SW480 (cell line): ENCODE results near the gene ATXN1.
A peak's percentile ranks its signal among the peaks of the same experiment; 100 is the strongest.

Experiments used
- DNase-seq: peaks from one replicate; pipeline ENCODE4 v3.0.0-alpha.2; 2016; ENCODE audit warnings: low spot score

Gene ATXN1

DNA sequence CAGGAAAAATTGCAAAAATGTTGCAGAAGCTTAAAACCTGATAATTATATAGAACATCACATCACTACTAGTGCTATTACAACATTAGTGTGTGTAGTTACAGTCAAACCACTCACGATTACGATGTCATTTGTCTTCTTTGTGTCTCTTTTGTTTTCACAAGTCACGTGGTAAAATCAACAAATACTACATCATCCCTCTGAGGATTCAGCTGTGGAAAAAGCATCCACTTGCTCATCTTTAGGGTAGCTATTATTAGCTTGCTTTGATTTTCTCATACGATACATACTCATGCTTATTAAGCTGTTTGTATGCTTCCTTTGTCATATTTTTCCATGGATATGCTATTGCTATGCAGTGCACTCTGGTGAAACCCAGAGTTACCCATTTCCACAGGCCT lies 22.2 kb upstream of the ATXN1 start:
- DNase-seq: no peak

DNA sequence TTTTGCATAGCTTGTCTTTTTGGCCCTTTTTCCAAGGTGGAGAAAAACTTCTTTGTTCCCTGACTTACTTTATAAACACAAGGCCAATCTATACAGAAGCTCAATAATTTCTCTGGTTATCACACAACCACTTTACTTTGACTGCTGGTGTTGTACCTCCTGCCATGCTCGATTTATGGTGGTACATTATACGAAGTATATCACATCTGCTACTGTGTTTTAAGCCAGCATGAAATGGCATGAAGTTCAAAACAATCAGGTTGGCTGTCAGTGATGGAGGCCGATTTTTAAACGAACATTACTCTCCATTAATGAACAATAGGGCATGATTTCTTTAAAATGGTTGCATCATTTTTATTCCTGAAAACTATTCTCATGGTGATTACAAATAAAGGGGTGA lies 21.0 kb upstream of the ATXN1 start:
- no peak for DNase-seq

DNA sequence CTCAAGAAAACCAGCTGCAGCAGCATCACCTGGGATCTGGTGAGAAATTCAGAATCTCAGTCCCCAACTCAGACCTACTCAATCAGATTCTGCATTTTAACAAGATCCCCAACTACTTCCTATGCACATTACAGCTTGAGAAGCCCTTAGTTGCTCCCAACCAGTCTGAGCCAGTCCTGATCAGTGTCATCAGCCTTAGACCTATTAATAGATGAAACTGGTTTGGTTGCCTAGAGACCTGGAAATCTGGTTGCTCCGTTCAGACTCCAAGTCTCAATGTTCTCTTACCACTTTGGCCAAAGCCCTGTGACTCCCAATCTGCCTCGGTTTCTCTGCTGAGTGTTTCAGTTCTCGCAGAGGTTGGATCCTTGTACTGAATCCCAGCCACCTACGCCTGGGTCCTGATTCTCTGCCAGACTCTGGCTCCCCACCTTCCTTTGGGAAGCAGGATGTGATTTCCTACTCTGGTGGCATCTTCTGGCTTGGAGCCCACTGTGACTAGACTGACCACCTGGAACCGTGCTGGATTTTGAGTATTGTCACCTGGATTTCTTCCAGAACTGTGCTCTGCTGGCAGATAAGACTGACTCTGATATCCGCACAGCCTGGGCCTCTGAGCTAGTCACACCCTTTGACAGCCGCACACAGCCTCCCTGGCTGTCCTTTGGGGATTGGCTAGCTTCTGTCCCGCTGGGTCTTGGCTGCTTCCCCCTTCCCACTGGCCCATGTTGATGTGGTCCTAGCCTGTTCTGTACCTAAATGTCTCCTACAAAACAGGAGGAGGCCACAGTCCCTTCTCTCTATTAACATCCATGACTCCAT lies 20.3 kb upstream of the ATXN1 start:
- no peak for DNase-seq

DNA sequence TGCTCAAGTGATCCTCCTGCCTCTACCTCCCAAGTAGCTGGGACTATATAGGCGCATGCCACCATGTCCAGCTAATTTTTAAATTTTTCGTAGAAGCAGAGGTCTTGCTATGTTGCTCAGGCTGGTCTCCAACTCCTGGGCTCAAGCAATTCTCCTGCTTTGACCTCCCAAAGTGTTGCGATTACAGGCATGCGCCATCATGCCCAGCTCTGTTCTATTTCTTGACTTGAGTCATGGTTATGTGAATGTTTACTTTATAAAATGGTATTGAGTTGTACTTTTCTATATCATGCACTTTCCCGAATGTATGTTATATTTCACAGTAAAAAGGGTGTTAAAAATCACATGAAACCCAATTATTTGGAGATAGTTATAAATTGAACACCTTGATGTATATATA lies 17.3 kb upstream of the ATXN1 start:
- no peak for DNase-seq

DNA sequence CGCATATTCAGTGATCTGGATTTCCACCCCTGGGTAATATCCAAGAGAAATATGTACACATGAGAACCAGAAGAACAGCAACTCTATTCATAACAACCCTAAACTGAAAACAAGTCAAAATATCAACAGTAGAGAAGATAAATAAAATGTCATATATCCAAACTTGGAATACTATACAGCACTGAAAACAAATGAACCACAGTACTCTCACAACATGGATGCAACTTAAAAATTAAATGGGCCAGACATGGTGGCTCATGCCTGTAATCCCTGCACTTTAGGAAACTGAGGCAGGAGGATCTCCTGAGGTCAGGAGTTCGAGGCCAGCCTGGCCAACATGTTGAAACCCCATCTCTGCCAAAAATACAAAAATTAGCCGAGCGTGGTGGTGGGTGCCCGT lies 16.5 kb upstream of the ATXN1 start:
- DNase-seq: no peak

DNA sequence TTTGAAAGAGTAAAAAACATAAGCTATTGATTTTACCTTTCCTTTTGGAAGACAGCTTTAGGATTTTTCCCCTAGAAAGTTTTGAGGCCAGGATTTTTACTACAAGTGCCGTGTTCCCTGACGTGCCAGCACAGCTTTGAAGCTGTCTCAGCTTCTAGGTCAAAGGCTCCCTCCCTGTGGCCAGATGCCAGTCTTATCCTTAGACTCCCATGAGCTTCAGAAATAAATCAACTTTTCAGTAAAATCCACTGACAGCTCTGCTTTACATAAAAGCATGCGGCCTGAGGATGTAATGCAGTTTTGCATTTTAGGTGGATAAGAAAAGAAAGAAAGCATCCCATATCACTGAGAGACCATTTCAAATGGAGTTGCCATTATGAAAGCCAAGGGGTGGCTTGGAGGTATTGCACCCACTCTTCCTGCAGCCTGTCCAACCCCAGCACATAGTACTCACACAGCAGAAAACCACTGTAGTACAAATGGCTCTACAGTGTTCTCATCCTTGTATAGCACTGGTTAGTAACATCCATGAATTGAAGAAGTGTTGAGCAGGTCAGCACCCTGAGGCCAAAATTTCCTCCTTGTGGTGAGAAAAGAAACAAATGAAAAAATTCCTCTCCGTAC lies 15.2 kb upstream of the ATXN1 start:
- no peak for DNase-seq

DNA sequence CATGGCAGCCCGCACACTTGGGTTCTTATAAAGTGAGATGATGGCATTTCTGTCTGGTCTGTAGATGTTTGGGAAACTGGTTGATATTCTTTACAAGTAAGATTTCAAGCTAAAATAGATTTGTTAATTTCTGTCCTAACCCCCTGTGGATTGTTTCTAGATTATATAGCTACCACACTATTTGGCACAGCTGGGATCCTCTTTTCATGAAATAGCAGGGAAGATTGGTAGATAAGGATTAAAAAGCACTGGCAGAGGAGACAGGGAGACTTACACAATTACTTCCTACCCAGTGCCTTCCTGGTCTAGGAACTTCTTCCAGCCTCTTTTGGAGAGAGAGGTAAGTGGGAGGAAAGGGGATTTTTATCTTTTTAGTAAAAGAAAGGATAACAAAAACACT lies 13.2 kb upstream of the ATXN1 start:
- no peak for DNase-seq

DNA sequence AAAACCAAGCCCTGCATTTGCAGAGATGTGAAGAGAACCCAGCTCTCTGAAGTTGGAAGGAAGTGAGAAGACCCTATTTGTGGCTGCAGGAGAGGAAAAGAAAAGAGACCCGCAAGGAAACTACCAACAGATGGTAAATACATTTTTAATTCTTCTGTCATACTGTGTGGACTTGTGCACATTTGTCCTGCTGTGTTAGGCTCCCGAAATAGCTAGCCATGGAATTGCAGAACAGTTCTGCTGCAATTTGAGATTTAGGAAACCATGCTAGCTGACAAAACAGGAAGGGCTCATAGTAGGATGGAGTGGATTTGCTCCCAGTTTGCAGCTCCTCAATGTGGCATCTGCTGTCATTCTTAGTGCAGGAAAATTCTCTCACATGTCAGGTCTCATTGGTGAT lies 12.1 kb upstream of the ATXN1 start:
- no peak for DNase-seq

DNA sequence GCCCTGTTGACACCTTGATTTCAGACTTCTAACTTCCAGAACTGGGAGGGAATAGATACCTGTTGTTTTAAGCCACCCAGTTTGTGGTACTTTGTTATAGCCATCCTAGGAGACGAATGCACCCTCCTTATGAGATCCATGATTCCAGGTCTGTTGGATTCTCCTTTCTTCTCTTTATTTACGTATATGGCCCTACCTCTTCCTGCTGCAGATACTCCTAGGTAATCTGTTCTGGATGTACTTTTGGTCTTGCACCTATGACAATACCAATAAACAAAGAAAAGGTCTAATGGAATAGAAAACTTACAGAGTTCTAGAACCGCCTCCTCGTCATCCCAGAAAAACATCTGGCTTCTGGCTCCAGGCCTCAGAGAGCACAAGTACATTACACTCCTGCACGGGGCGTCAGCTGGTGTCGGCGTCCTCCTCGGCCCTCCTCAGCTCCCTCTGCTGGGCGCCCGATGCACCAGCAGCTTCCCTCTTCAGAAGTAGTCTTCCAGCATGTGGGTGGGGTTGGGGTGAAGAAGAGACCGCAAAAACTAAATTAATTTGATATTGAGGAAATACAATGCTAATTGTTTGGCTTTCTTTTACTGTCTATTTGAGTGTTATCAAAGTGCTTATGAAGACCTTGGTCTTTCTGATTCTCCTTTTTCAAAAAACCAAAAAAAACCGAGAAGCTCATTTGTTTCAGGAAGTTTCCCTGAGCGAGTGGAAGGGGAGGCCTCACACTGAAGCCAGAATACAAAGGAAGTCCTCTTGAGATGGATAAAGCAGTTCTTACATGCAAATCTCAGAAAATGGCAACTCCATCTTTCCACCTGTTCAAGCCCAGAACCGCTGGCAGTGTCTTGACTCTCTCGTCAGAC lies 9.7 kb upstream of the ATXN1 start:
- DNase-seq: peak; percentile 69

DNA sequence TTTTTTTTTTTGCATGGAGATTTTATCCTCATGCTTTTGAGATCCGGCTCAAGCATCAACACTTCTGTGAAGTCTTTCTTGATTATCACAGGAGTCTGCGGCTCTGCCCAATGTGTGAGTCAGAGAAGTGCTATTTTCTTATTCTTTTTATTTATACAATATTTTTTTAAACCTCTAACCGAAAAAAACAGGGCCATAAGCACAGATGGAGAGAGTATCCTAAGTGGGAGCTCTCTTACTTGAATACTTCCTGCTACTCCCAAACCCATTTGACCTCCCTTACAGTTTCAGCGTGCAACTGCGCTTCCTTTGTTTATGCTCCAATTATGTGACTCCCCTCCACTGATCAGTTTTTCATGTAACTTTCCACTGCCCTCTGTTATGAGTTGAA lies 8.7 kb upstream of the ATXN1 start:
- DNase-seq: peak; percentile 56

DNA sequence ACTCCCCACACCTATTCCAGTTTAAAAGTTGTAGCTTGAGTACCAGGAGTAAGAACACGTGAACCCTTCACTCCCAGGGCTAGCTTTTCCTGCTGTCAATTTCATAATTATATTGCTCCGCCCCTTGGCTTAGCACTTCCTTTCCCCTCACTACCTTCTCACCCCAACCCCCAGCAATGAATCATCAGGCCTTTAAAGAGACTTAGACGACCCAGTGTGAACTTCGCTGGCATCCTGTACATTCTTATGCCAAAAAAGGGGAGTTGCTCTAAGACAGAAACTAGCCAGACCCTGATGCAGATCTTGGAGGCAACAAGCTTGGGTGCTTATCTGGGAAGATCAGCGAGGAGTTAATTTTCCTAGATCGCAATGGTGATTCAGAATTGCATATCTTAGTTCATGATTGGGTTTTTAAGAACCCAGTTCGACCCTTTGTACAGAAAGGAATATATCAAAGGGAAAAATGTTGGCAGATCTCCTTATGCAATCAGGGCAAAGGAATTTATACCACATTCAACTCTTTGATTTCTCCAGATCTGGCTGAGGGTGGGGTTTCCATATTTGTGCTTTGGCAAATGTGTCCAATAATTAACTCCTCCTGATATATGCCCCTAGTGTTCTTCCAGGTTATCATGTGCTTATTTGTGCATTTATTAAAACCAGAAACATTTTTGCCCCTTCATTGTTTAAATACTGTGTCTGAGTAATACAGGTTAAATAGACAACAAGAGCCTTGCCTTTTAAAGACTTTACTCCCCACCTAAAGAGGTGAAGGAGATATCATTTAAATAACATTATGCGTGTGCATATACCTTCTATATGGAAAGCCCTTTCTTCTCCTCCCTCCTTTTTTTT lies 8.1 kb upstream of the ATXN1 start:
- peak; percentile 89 for DNase-seq

DNA sequence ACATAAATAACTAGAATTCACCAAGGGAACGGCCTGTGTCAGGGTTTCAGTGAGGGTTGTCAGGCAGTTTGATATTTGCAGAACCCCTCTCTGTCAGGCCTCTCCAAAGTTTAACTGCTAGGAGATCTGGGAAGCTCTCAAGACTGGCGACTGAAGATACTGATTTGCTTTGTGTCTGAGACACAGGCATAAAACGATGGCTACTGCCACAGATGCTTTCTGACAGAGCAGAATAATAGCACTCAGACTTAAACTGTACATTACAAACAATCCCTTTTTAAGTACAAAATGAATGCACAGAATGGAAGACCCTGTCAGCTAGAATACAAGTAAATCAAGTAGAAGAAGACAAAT lies 7.2 kb upstream of the ATXN1 start:
- DNase-seq: no peak

DNA sequence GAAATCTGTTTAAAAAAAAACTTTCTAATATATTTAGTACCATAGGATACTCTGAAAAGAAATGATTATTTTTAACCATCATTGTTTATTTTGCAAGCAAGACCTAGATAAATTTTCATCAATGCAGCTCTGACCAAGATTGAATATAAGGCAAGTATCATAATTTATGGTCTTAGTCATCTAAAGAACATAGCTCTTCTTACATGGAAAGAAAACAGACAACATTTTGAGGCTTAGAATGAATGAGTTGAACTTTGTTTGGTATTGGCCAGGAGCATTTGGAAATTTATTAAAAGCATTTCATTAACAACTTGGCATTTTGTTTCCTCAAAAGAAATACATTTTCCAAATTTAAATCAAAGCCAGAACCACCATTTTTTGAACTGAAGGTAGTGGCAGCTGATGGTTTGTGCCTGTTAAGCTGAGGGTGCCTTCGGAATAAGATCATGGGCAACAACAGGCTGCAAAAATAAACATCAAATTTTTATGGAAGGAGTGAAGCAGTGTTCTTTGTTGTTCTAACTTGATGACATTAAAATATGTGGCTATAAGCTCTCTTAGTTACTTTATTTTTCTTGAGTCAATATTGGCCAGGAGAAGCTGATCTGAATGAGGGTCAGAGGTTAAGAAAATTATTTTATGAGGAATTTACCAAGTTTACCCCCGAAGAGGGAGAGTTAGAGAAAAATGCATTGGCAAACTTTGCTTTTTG lies 6.7 kb upstream of the ATXN1 start:
- DNase-seq: no peak

DNA sequence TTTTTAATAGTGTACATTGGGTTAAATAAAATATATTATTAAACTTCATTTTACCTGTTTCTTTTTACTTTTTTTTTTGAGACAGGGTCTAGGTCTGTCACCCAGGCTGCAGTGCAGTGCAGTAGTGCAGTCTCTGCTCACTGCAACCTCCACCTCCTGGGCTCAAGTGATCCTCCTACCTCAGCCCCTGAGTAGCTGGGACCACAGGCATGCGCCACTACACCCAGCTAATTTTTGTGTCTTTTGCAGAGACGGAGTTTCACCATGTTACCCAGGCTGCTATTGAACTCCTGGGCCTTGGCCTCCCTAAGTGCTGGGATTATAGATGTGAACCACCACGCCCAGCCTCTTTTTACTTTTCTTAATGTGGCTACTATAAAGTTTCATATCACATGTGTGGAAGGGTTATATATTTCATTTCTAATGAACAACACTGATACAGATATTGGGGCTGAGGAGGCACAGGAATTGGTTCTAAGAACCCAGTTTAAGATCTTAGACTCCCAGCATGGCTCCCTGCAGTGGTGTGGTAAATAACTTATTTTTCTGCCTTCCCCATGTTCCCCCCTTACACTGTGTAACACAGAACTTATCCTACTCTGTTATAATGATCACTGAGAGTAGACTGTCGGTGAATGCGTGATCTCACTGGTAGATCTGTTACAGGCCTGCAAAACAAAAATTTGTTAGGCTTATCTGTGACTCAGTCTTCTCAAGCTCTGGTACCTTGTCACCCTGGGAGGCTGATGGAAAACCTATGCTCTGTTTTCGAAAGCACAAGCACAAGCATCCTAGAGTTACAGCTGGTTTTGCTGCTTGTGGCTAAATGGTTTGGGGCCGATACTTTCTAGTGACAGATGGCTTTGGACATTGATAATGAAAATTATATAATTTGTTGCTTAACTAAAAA lies 5.8 kb upstream of the ATXN1 start:
- no peak for DNase-seq

DNA sequence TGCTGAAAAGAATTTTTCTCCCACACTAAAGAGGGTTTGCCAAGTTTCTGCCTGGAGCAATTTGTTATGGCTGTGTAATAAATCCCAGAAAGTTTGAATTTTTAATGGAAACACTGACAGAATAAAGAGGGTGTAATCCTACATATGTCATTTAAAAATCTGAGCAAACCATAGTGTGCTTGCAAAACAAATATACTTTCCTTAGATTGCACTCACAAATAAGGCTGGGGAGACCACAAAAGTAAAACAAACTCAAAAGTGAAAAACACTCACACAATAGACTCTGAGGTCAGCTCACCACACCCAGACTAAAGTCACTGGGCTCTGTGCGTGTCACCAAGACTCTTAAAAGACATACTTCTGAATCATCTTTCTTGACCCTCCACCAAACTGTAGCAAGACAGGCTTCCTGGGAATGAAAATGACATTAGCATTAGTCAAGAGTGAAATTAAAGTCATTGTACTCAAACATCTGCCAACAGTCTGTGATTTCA lies 4.8 kb upstream of the ATXN1 start:
- peak; percentile 65 for DNase-seq

DNA sequence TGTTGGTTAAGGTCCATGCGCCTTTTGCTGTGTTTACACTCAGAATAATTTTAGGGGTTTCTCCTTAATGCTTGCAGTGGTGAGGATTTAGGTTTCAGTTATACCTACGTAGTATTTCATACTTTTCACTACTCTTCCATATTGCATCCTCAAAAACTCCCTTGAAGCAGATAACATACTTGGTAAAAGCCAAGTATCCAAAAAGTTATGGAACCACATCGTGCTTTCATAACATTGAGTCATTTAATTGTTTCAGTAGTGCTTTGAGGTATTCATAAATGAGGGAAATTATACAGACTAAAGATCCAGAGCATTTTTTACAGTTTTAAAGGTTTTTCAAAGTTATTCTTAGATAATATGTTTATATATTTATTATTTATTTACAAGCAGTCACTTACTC lies 4.0 kb upstream of the ATXN1 start:
- no peak for DNase-seq

DNA sequence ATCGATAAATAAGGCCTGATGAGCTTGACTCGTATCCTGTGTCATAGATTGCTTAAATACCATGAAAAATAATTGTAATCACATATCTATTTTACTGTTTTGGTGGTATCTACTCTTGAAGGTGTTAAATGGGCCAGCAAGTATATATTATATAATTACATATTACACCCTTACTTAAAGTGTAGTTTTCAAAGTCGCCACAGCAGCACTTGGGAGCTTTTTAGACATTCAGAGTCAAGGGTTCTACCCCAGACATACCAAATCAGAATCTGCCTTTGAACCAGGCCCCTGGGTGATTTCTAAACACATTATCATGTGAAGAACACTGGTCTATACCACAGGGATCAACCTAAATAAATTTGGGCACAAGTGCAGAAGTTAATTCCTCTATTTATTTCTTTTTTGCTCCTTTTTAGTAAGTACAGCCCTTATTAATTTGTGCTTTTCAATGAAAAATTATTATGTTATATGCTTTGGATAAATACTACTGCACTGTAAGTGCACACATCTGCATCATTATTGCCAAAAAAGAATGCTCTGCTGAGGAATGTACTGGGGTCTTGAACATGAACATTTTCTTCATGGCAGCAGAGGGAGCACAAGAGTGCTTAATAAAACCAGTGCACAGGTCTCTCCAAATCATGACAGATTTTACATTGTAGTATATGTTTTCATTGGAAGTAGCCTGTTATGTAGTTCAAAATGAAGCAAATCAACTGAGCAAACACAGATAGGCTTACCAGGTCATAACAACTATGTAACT lies 3.1 kb upstream of the ATXN1 start:
- peak; percentile 46 for DNase-seq

DNA sequence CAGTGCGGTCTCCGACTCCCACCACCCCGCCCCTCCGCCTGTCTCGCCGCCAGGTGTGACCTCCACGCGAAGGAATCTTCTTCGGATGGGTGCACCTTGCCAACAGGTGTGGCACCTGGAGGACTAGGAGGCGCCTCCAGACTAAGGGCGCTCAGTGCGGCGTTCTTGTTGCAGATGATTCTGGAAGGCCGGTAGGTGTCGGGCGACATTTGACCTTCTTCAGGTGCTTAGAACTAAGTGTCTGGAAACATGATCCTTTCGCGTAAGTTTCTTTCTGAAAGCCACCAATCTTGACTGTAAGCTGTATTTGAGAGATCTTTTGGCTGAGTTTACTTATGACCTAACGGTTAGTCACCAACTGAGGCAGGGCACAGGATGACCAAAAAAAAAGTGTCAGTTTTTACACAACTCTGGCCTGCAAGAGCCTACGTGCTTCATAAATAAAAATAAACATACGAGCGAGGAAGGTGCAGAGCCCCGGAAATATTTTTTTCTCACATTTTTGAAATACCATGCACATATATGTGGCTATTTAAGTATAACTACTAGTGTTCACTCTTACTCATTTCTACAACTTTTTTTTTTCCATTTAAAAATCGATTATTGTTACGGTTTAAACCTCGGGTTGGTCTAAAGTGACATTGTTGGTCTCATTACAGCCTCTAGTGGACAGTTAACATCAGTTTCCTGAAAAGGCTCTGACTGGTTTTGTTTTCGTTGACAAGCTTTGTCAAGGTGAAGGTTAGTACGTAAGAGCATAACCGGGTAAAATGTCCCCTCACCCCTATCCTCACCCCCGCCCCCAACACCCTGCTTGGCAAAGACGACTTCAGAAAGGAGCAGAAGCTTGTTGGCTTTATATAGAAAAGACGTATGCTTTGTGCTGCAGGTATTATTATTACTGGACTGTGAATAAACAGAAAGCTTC lies 1.6 kb upstream of the ATXN1 start:
- DNase-seq: peak; percentile 80

DNA sequence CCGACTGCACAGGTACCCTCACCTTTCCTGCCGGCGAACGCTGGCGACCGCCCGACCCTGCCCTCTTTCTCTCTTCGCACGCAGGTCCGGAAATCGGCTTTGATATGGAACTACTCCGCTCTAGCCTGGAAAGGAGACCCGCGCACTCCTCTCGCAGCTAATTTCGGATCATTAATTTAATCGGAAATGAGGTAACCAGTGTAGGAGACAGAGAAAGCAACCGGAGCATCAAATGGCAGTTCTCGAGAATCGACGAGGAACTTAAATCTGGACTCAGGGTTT lies 949 bp upstream of the ATXN1 start:
- DNase-seq: no peak
